B cell (primary cell): Measurements from ENCODE around the gene SCAI.

Source experiments
- CTCF ChIP-seq: fragments of 200-600 bp; IDR thresholded peaks from one replicate; pipeline ENCODE4 v1.8.0; 2022; ENCODE audit warnings: antibody characterized with exemption, mild to moderate bottlenecking
- EZH2 ChIP-seq: IDR thresholded peaks from 2 replicates; pipeline ENCODE4 v1.6.1; 2012; ENCODE audit warnings: borderline replicate concordance, low read depth, mild to moderate bottlenecking, moderate library complexity, low read length; ENCODE audit not compliant: insufficient read depth, poor library complexity, severe bottlenecking

- no peak for TF ChIP-seq CTCF
- no peak for TF ChIP-seq EZH2
Measured at GRCh38 chr9:125156551-125156950, 13.2 kb upstream of the SCAI start.
